ENCODE measurements around the gene HEATR3. TPM values are rescaled to one million over a fixed set of nuclear protein-coding genes. Genes with fewer than 3 reads are reported as not detected.

Gene HEATR3
- total RNA-seq, 1 donor from 2014 or later: 30.6 TPM

- DNase-seq: no peak
These were observed 7.5 kb upstream of the HEATR3 start for GRCh38 chr16:50058091-50058771.

GRCh38 chr16:50059111-50059510 lies 6.7 kb upstream of the HEATR3 start:
- no peak for DNase-seq

GRCh38 chr16:50059669-50060068 lies 6.1 kb upstream of the HEATR3 start:
- DNase-seq: no peak

- no peak for DNase-seq
These were observed 4.4 kb upstream of the HEATR3 start for GRCh38 chr16:50061326-50061725.

GRCh38 chr16:50065241-50065623 lies 538 bp upstream of the HEATR3 start:
- no peak for DNase-seq

- no peak for DNase-seq
These were observed 916 bp downstream of the HEATR3 start for GRCh38 chr16:50066482-50067289.

GRCh38 chr16:50067290-50067853 lies 1.6 kb downstream of the HEATR3 start:
- peak; percentile 81 for DNase-seq

- DNase-seq: peak; percentile 44
These were observed 2.8 kb downstream of the HEATR3 start for GRCh38 chr16:50068550-50068949.

- DNase-seq: no peak
These were observed 3.3 kb downstream of the HEATR3 start for GRCh38 chr16:50069060-50069459.

- DNase-seq: no peak
These were observed 5.4 kb downstream of the HEATR3 start for GRCh38 chr16:50071075-50071671.

- DNase-seq: no peak
These were observed 7.0 kb downstream of the HEATR3 start for GRCh38 chr16:50072730-50073129.

- DNase-seq: no peak
These were observed 13.8 kb downstream of the HEATR3 start for GRCh38 chr16:50079397-50080140.

GRCh38 chr16:50081428-50082018 lies 15.8 kb downstream of the HEATR3 start:
- DNase-seq: no peak

GRCh38 chr16:50083996-50084395 lies 18.2 kb downstream of the HEATR3 start:
- no peak for DNase-seq

- no peak for DNase-seq
These were observed 20.4 kb downstream of the HEATR3 start for GRCh38 chr16:50086176-50086575.

GRCh38 chr16:50088302-50088701 lies 22.5 kb downstream of the HEATR3 start:
- DNase-seq: no peak

- peak; percentile 10 for DNase-seq
These were observed 27.1 kb downstream of the HEATR3 start for GRCh38 chr16:50092891-50093290.

- peak; percentile 90 for DNase-seq
These were observed 28.1 kb downstream of the HEATR3 start for GRCh38 chr16:50093607-50094539.

- no peak for DNase-seq
These were observed 31.0 kb downstream of the HEATR3 start for GRCh38 chr16:50096791-50097190.

- DNase-seq: no peak
These were observed 34.3 kb downstream of the HEATR3 start for GRCh38 chr16:50099957-50100648.

Data from dermis blood vessel endothelial cell (primary cell).